HG02588 (cell line): ENCODE data around the gene RFC2.
"Not testable (repeated sequence)": the region's sequence is repeated elsewhere in the genome, so short reads cannot be mapped to it uniquely, and the experiment has no call there.

Experiments
- ATAC-seq: cut with Tn5 transposase; IDR thresholded peaks from one replicate; pipeline ENCODE4 v1.9.1; 2021; ENCODE audit warnings: mild to moderate bottlenecking, moderate library complexity; ENCODE audit not compliant: unreplicated experiment

The RFC2 gene

DNA sequence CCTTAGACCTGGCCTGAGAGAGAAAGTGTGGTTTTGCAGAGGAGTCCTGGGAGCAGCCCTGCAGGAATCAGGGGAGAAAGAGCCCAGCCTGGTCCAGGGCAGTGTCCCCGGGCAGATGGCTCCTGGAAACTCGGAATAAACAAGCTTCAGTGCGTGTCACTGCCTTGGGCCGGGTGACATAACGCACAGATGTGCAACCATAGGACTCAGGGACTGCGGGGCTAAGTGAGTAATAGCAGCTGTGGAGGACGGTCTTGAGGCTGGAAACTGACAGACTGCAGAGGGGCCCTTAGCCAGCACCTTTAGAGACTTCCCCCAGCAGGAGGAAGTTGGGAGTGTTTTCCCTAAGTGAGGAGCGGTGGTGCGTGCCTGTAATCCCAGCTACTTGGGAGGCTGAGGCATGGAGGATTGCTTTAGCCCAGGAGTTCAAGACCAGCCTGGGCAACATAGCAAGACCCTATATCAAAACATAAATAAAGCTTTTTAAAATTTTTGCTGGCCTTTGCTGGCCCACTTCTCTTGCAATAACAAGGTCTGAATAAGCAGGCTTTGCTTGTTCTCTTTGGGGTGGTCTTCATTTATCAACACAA lies 29.8 kb upstream of the RFC2 start:
- ATAC-seq: no peak

DNA sequence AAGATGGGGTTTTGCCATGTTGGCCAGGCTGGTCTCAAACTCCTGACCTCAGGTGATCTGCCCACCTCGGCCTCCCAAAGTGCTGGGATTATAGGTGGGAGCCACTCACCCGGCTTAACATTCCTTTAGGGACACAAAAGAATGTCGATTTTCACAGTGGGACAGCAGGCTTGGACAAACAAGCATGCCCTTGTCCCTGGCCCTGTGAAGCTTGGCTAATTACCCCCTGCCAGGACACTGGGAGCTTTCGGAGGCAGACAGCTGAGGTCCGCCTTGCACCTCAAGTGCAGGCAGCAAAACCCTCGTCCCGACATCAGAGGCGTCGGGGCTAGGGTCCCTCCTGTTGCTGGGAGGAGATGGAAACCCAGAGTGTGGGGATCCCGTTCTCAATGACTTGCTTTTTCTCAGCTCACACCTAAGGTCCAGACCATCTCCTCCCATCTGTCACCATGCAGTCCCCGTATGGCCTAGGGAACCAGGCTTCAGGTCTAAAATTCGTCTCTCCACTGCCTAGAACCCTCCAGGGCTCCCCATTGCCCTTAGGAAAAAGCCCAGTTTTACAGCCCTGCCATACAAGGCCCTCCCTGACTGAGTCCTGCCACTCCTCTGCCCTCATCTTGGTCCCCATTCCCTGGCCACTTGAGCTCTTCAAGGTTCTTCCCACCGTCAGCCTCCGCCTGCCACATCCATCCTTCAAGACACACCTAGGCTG lies 28.7 kb upstream of the RFC2 start:
- ATAC-seq: no peak

DNA sequence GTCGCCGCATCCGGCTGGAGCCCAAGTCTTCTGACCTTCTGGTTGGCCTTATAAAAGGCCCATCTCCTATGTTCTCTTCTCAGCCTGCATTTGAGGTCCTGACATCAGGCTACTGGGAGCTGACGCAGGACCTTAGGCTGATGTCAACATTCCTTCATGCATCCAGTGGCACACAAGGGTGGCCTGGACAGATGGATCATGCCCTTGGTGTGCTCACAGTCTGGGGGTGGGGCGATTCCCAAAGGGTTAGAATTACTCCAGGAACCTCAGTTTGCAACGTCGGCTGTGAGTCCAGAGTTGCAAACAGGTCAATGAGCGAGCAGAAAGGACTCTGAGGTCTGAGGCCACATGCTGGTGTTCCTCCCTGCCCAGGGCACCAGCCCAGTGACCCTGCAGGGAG lies 26.8 kb upstream of the RFC2 start:
- ATAC-seq: no peak

GRCh38 chr7:74277636-74278035 lies 23.4 kb upstream of the RFC2 start:
- no peak for ATAC-seq

GRCh38 chr7:74275401-74275881 lies 21.2 kb upstream of the RFC2 start:
- no peak for ATAC-seq

- ATAC-seq: peak; percentile 73
Measured at GRCh38 chr7:74272305-74273038, 18.3 kb upstream of the RFC2 start.

- no peak for ATAC-seq
Measured at GRCh38 chr7:74271742-74272141, 17.5 kb upstream of the RFC2 start.

DNA sequence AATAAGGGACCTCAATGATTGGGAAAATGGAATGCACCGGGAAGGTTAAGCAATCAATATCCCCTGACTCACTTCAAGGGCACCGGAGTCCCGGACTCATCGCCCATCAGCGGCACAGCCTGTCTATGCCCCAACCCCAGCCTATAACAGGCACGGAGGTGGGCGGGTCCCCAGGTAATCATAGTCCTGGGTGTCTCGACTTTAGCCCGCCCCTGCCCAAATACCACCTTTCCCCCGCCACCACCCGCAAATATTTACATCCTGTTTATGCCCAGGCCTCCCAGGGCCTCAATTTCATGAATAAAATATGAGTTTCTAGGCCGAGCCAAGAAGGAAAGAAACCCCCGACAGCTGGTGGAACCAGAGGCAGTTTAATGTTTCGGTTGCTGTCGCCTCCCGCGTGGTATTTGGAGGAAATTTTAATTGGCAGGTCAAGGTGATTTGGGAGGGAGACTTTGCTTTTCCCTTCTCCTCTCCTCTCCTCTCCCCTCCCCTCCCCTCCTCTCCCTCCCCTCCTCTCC lies 15.6 kb upstream of the RFC2 start:
- ATAC-seq: no peak

DNA sequence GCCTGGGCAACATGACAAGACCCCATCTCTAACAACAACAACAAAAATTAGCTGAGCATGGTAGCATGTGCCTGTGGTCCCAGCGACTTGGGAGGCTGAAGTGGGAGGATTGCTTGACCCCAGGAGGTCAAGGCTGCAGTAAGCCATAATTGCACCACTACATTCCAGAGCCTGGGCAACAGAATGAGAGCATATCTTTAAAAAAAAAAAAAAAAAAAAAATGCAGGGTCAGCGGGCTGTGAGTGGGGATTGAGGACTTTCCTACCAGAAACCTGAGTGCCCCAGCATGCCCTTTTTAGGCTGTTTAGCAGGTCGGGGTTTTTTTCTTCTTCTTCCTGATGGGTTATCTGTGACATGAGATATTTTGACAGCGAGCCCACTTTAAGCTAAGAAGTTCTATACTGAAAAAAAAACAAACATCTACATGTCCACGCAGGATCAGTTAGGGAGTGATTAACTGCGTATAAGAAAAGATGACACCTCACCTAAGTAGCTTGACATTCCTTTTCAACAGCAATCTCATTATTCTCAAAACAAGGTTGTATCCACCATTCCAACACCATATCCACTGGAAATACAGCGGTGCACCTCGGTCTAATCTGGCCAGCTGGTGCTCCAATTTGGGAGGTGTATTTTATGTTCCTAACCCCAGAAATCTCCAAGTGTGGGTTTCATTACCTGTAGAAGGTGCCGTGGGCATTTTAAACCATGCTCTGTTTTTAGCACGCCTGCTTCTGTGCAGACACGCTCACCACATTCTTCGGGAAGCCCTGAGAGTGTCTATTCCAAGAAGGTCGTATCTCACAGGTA lies 13.8 kb upstream of the RFC2 start:
- ATAC-seq: no peak

DNA sequence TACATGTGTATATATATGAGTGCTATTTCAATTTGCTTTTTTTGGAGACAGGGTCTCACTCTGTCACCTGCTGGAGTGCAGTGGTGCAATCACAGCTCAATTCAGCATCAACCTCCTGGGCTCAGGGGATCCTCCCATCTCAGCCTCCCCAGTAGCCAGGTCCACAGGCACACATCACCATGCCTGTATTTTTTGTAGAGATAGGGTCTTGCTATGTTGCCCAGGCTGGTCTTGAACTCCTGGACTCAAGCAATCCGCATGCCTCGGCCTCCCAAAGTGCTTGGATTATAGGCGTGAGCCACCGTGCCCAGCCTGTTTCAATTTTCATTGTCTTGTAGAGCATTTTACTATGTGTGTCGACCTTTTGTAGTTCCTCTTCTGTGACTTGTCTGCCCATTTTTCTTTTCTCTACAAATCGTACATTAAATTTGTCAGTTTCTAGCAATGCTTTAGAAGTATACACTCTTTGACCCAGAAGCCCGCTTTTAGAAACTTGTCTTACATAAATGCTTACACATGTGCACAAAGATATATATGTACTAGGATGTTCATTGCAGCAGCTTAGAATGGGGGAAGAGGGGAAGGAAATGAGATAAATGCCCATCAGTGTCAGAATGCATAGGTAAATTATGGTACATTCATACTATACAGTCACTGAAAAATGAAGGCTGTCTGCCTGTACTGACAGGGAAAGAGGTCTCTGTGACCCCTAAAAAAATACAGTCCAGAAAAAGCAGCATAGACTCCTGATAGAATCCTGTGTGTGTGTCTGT lies 12.2 kb upstream of the RFC2 start:
- ATAC-seq: no peak

GRCh38 chr7:74263399-74264120 lies 9.4 kb upstream of the RFC2 start:
- no peak for ATAC-seq

GRCh38 chr7:74262639-74263398 lies 8.6 kb upstream of the RFC2 start:
- ATAC-seq: no peak

DNA sequence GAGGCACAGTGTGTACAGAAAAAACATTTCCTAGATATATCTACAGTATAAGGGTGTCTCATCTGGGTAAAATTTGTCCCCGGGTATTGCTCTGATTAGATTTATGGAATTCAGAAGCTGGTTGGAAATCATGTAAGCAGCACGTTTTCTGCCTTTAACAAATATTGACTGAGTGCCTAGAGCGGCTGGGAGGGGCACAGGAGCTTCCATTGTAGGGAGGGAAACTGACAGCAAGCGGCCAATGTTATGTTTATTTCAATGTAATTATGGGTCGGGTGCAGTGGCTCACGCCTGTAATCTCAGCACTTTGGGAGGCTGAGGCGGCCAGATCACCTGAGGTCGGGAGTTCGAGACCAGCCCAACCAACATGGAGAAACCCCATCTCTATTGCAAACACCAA lies 4.4 kb upstream of the RFC2 start:
- ATAC-seq: no peak

- no peak for ATAC-seq
Measured at GRCh38 chr7:74256491-74257408, 2.6 kb upstream of the RFC2 start.

- not testable (repeated sequence) for ATAC-seq
Measured at GRCh38 chr7:74255461-74255860, 1.3 kb upstream of the RFC2 start.

DNA sequence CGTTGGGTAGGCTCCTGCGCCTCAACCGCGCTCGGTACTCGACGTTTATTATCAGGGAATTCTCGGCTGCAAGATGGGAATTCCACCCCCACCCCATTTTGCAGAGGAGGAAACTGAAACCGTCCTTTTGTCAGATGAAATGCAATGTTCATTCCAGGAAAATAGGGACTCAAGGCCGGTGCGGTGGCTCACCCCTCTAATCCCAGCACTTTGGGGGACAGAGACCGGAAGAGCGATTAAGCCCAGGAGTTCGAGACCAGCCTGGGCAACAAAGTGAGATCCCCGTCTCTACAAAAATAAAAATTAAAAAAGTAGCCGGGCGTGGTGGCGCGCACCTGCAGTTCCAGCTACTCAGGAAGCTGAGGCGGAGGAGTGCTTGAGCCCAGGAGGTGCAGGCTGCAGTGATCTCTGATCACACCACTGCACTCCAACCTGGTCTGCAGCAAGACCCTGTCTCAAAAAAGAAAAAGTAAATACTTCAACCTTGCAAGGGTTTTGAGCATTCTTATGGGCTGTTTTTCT lies 720 bp upstream of the RFC2 start:
- ATAC-seq: no peak

- no peak for ATAC-seq
Measured at GRCh38 chr7:74253835-74254128, 417 bp downstream of the RFC2 start.

DNA sequence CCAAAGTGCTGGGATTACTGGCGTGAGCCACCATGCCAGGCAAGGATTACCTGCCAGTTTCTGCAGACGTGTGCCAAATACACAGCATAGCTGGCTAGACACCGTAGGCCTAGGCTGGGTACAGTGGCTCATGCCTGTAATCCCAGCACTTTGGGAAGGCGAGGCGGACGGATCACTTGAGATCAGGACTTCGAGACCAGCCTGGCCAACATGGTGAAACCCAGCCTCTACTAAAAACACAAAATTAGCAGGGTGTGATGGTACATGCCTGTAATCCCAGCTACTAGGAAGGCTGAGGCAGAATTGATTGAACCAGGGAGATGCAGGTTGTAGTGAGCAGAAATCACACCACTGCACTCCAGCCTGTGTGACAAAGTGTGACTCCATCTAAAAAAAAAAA lies 868 bp downstream of the RFC2 start:
- no peak for ATAC-seq
